Activated CD8-positive, alpha-beta memory T cell treated with anti-CD3 and anti-CD28 coated beads, Interleukin-2, amount 10 ng/mL, durations not matched to agents 7 days and 5 days (primary cell): Measurements from ENCODE around the gene TIGD3. TPM values are rescaled to one million over a fixed set of nuclear protein-coding genes. Genes with fewer than 3 reads are reported as not detected.
"Not testable (repeated sequence)": the region's sequence is repeated elsewhere in the genome, so short reads cannot be mapped to it uniquely, and the experiment has no call there.

Experiments
- ATAC-seq: fragments of 150-1000 bp; cut with Tn5 transposase; one replicate; pipeline ENCODE4 v1.10.0; 2021; ENCODE audit warnings: moderate library complexity
- CTCF ChIA-PET: fragments of 350-600 bp; sonication (Branson Sonifier 250); formaldehyde crosslinking; loops from one replicate; lab custom pipeline; 2021; ENCODE audit warnings: antibody characterized with exemption; lab: Charles Lee
- DNase-seq: peaks from one replicate; pipeline ENCODE4 v3.0.0-alpha.2; 2020
- H3K27ac Mint-ChIP-seq: one replicate; pipeline ENCODE4 v1.8.0; 2021; ENCODE audit warnings: mild to moderate bottlenecking, mixed read lengths
- H3K27me3 Mint-ChIP-seq: one replicate; pipeline ENCODE4 v1.8.0; 2021; ENCODE audit warnings: mixed read lengths
- H3K36me3 Mint-ChIP-seq: one replicate; pipeline ENCODE4 v1.8.0; 2021; ENCODE audit warnings: mild to moderate bottlenecking, mixed read lengths
- H3K4me1 Mint-ChIP-seq: one replicate; pipeline ENCODE4 v1.8.0; 2021; ENCODE audit warnings: mixed read lengths
- H3K4me3 Mint-ChIP-seq: one replicate; pipeline ENCODE4 v1.8.0; 2021; ENCODE audit warnings: mild to moderate bottlenecking, moderate library complexity, mixed read lengths
- H3K9me3 Mint-ChIP-seq: one replicate; pipeline ENCODE4 v1.8.0; 2022; ENCODE audit warnings: low read depth, mixed read lengths
- total RNA-seq, 2 experiments: library from RNA; stranded (reverse); gene quantifications; one replicate each; pipeline ENCODE4 v1.2.3, GENCODE V29; 2021

TIGD3 gene
- total RNA-seq, 2 experiments from 2014 or later: 1.1 TPM

- Mint-ChIP-seq H3K4me1 (peaks cover 23% of the 10 kb centered on the region), H3K36me3 (peaks cover 11% of the 10 kb centered on the region)
- not testable (repeated sequence) for H3K9me3 Mint-ChIP-seq, ATAC-seq, H3K27ac Mint-ChIP-seq, H3K27me3 Mint-ChIP-seq, DNase-seq, H3K4me3 Mint-ChIP-seq
- CTCF ChIA-PET: interaction anchor here (1.0 to 12.9 kb wide), 9 partner anchors 16 to 198 kb away, joined by 3 to 200 read pairs (median 5); partner anchors contain the start of gene CDC42EP2
These were observed 22.0 kb upstream of the TIGD3 start for GRCh38 chr11:65332591-65332990.

- H3K9me3 Mint-ChIP-seq: no peaks in the 10 kb centered on the region
- CTCF ChIA-PET: interaction anchor here (0.6 to 12.9 kb wide), 10 partner anchors 10 to 81 kb away, joined by 3 to 200 read pairs (median 3); partner anchors contain the start of gene CDC42EP2
These were observed 19.8 kb upstream of the TIGD3 start for GRCh38 chr11:65334696-65335295.

DNA sequence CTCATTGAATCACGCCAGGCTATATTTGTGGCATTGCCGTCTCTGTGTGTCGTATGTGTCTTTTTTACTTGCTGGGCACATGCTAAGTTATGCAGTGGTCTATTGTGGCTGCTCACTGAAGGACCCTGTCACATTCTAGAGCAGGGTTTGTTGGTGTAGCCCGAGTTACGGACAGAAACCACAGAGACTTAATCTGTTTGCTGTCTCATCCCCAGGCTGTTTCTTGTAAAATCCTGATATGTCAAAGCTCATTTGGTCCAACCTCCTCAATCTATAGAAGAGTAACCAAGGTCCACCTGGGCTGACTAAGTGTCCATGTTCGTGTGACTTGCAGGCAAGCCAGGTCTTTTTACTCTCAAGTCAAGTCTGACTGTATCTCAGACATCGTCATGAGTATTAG is 15.9 kb upstream of the TIGD3 start:
- Mint-ChIP-seq H3K4me1 (peaks cover 35% of the 10 kb centered on the region), H3K27me3 (no peaks in the 10 kb centered on the region), H3K36me3 (peaks cover 38% of the 10 kb centered on the region), H3K9me3 (no peaks in the 10 kb centered on the region), H3K4me3 (no peak overlapping the region), H3K27ac (no peak overlapping the region)
- CTCF ChIA-PET: interaction anchor here (1.6 to 2.7 kb wide), 3 partner anchors 9 to 113 kb away, joined by 4 to 21 read pairs (median 7); partner anchors contain the start of gene CDC42EP2
- ATAC-seq (no peak), DNase-seq (no peak)

More at GRCh38 chr11:65334696-65335295, 19.8 kb upstream of the TIGD3 start:
- DNase-seq (no peak), ATAC-seq (no peak)
- peak overlapping the region; percentile 84 for H3K4me3 Mint-ChIP-seq
- H3K4me1 Mint-ChIP-seq: peaks cover 34% of the 10 kb centered on the region
- H3K27me3 Mint-ChIP-seq: peaks cover 1% of the 10 kb centered on the region
- peaks cover 18% of the 10 kb centered on the region for H3K36me3 Mint-ChIP-seq
- H3K27ac Mint-ChIP-seq: peak overlapping the region; percentile 73

DNA sequence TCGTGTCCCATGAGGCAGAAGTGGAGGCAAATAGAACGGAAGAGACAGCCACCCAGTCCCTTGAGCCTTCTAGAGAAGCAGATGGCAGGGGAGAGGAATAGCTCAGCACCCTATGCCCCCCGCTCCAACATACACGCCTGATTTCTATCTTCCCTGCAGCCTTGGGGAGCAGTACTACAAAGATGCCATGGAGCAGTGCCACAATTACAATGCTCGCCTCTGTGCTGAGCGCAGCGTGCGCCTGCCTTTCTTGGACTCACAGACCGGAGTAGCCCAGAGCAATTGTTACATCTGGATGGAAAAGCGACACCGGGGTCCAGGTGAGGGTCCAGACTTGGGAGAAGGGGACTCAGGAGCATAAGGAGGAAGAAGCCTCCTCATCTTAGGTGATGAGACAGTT is 14.3 kb upstream of the TIGD3 start:
- CTCF ChIA-PET: interaction anchor here (2.7 kb wide), 1 partner anchor 11 kb away, joined by 21 read pairs; no protein-coding TSS in a partner anchor
- Mint-ChIP-seq H3K27ac (no peak overlapping the region), H3K9me3 (no peaks in the 10 kb centered on the region), H3K4me1 (peaks cover 25% of the 10 kb centered on the region), H3K4me3 (no peak overlapping the region), H3K27me3 (no peaks in the 10 kb centered on the region), H3K36me3 (peaks cover 41% of the 10 kb centered on the region)
- ATAC-seq (no peak), DNase-seq (no peak)

GRCh38 chr11:65341856-65342255 is 12.7 kb upstream of the TIGD3 start:
- H3K9me3 Mint-ChIP-seq: no peaks in the 10 kb centered on the region
- H3K4me3 Mint-ChIP-seq: no peak overlapping the region
- no peak for ATAC-seq
- no peaks in the 10 kb centered on the region for H3K27me3 Mint-ChIP-seq
- H3K4me1 Mint-ChIP-seq: peaks cover 19% of the 10 kb centered on the region
- CTCF ChIA-PET: interaction anchor here (0.7 to 0.9 kb wide), 2 partner anchors 12 to 137 kb away, joined by 3 read pairs; no protein-coding TSS in a partner anchor
- peaks cover 48% of the 10 kb centered on the region for H3K36me3 Mint-ChIP-seq
- no peak for DNase-seq
- H3K27ac Mint-ChIP-seq: no peak overlapping the region

DNA sequence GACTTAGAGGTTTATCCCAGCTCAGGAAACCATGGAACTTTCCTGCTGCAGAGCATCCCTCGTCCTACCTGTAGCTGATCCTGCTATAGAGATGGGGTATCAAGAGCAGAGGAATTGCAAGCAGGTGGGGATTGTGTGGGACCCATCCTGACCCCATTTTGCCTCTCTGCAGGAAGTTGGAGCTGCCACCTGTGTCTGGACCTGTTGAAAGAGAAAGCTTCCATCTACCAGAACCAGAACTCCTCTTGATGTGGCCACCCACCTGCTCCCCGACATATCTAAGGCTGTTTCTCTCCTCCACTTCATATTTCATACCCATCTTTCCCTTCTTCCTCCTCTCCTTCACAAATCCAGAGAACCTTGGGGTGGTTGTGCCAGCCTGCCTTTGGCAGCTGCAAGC is 3.0 kb upstream of the TIGD3 start:
- H3K4me3 Mint-ChIP-seq: no peak overlapping the region

GRCh38 chr11:65352783-65353182 is 1.8 kb upstream of the TIGD3 start:
- Mint-ChIP-seq H3K4me1 (peaks cover 28% of the 10 kb centered on the region), H3K9me3 (no peaks in the 10 kb centered on the region), H3K27me3 (peaks cover 12% of the 10 kb centered on the region), H3K4me3 (no peak overlapping the region), H3K27ac (no peak overlapping the region), H3K36me3 (peaks cover 26% of the 10 kb centered on the region)
- DNase-seq (no peak), ATAC-seq (no peak)
- CTCF ChIA-PET: interaction anchor here (0.9 to 2.2 kb wide), 9 partner anchors 9 to 213 kb away, joined by 3 to 10 read pairs (median 3); no protein-coding TSS in a partner anchor

More for the DNA sequence above, 3.0 kb upstream of the TIGD3 start:
- ATAC-seq (no peak), DNase-seq (no peak)
- H3K4me1 Mint-ChIP-seq: peaks cover 28% of the 10 kb centered on the region
- H3K27me3 Mint-ChIP-seq: peaks cover 2% of the 10 kb centered on the region
- H3K9me3 Mint-ChIP-seq: no peaks in the 10 kb centered on the region
- peaks cover 30% of the 10 kb centered on the region for H3K36me3 Mint-ChIP-seq
- CTCF ChIA-PET: interaction anchor here (1.0 to 2.2 kb wide), 4 partner anchors 17 to 157 kb away, joined by 3 to 10 read pairs (median 6); no protein-coding TSS in a partner anchor
- H3K27ac Mint-ChIP-seq: peak overlapping the region; percentile 57

- Mint-ChIP-seq H3K4me3 (peak overlapping the region; percentile 63), H3K36me3 (peaks cover 20% of the 10 kb centered on the region), H3K27ac (no peak overlapping the region), H3K4me1 (peaks cover 32% of the 10 kb centered on the region), H3K9me3 (no peaks in the 10 kb centered on the region), H3K27me3 (peaks cover 15% of the 10 kb centered on the region)
- DNase-seq: no peak
- ATAC-seq: no peak
- CTCF ChIA-PET: interaction anchor here (0.8 to 2.2 kb wide), 9 partner anchors 9 to 212 kb away, joined by 3 to 10 read pairs (median 3); no protein-coding TSS in a partner anchor
These were observed 1.2 kb upstream of the TIGD3 start for GRCh38 chr11:65353376-65353775.

DNA sequence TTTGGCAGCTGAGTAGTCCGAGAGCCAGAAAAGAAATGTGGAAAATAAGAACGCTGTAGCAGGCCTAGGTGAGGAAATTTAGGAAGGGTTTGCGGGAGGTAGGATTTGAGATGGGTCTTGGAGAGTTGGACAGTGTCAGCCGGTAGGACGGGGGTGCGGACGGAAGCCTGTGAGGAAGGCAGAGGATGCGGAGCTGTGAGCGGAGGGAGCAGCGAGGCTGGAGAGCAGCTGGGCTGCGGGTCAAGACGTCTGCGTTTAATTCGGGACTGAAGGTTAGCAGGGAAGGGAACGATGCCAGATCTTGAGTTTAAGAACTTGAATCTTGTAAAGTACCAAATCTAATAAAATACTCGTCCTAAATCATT is 669 bp upstream of the TIGD3 start:
- Mint-ChIP-seq H3K36me3 (peaks cover 15% of the 10 kb centered on the region), H3K4me3 (peak overlapping the region; percentile 63), H3K4me1 (peaks cover 30% of the 10 kb centered on the region), H3K9me3 (no peaks in the 10 kb centered on the region), H3K27me3 (peaks cover 15% of the 10 kb centered on the region), H3K27ac (no peak overlapping the region)
- DNase-seq (no peak), ATAC-seq (no peak)
- CTCF ChIA-PET: interaction anchor here (0.8 to 1.8 kb wide), 2 partner anchors 22 to 80 kb away, joined by 3 to 6 read pairs; no protein-coding TSS in a partner anchor

DNA sequence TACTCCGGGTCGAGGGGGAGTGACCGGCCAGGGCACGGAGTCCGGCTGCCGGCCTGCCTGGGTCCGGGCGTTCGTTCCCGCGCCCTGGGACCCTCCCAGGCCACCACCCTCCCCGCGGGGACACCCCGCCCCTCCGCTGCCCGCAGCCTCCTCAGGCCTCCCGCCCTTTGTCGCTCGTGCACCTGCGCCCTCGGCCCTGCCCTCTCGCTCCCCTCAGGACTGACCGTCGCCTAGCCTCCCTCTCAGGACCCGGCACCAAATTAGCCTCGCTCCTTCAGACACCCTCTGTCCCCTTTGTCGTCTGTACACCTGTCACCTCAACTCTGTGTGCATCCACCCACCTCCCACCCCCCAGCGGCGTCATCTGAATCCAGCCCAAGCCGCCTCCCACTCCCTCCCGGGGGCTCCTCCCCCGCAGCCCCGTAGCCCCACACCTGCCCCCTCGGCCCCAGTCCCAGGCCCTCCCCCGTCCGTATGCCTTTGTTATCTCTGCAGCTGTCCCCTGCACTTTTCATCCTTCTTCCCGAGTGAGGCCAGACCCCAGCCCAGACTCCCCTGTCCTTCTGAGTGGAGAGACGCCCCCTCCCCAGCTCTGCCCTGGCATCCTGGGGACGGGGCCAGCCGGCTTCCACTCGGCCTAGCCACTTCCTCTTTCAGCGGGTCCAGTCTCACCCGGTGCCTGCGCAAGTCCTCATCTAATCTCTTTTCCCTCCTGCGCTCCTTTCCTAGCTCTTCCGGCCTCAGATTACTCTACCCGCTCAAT is 643 bp downstream of the TIGD3 start:
- Mint-ChIP-seq H3K4me3 (peak overlapping the region; percentile 85), H3K9me3 (no peaks in the 10 kb centered on the region), H3K4me1 (peaks cover 21% of the 10 kb centered on the region), H3K27ac (peak overlapping the region; percentile 82), H3K27me3 (peaks cover 15% of the 10 kb centered on the region), H3K36me3 (peaks cover 8% of the 10 kb centered on the region)
- CTCF ChIA-PET: interaction anchor here (0.8 to 3.1 kb wide), 7 partner anchors 22 to 117 kb away, joined by 3 to 16 read pairs (median 4); no protein-coding TSS in a partner anchor
- ATAC-seq: peak; percentile 30
- DNase-seq: peak; percentile 73

DNA sequence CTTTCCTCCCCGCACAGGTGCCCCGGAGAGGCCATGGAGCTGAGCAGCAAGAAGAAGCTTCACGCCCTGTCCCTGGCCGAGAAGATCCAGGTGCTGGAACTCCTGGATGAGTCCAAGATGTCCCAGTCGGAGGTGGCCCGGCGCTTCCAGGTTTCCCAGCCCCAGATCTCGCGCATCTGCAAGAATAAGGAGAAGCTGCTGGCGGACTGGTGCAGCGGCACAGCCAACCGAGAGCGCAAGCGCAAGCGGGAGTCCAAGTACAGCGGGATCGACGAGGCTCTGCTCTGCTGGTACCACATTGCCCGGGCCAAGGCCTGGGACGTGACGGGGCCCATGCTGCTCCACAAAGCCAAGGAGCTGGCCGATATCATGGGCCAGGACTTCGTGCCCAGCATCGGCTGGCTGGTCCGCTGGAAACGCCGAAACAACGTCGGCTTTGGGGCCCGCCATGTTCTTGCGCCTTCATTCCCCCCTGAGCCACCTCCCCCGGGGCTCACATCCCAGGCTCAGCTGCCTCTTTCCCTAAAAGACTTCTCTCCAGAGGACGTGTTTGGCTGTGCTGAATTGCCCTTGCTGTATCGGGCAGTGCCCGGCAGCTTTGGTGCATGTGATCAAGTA is 1.3 kb downstream of the TIGD3 start:
- Mint-ChIP-seq H3K36me3 (peaks cover 8% of the 10 kb centered on the region), H3K4me3 (peak overlapping the region; percentile 85), H3K27ac (peak overlapping the region; percentile 5), H3K27me3 (peaks cover 15% of the 10 kb centered on the region), H3K4me1 (peaks cover 21% of the 10 kb centered on the region), H3K9me3 (no peaks in the 10 kb centered on the region)
- ATAC-seq: no peak
- DNase-seq: no peak
- CTCF ChIA-PET: interaction anchor here (0.8 to 3.1 kb wide), 10 partner anchors 23 to 116 kb away, joined by 3 to 16 read pairs (median 4); partner anchors contain the start of gene CDC42EP2

DNA sequence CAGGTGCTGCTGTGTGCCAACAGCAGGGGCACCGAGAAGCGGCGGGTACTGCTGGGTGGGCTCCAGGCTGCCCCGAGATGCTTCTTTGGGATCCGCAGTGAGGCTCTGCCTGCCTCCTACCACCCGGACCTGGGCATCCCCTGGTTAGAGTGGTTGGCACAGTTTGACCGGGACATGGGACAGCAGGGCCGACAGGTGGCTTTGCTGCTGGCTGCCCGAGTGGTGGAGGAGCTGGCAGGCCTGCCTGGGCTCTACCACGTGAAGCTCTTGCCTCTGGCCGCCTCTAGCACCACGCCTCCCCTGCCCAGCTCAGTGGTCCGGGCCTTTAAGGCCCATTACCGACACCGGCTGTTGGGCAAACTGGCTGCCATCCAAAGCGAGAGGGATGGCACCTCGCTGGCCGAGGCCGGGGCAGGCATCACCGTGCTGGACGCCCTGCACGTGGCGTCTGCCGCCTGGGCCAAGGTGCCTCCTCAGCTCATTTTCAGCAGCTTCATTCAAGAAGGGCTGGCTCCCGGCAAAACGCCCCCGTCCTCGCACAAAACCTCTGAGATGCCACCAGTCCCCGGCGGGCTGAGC is 1.9 kb downstream of the TIGD3 start:
- H3K36me3 Mint-ChIP-seq: peaks cover 7% of the 10 kb centered on the region
- no peak overlapping the region for H3K4me3 Mint-ChIP-seq
- H3K9me3 Mint-ChIP-seq: no peaks in the 10 kb centered on the region
- DNase-seq (no peak), ATAC-seq (no peak)
- peaks cover 15% of the 10 kb centered on the region for H3K27me3 Mint-ChIP-seq
- no peak overlapping the region for H3K27ac Mint-ChIP-seq
- CTCF ChIA-PET: interaction anchor here (0.8 to 3.1 kb wide), 11 partner anchors 23 to 154 kb away, joined by 3 to 16 read pairs (median 4); partner anchors contain the start of gene CDC42EP2
- H3K4me1 Mint-ChIP-seq: peaks cover 21% of the 10 kb centered on the region
